Breast epithelium (tissue), 3 donors: ENCODE data around the gene NCBP3.

Source experiments
- CTCF ChIP-seq, 3 donors: fragments of 450-650 bp; IDR thresholded peaks; one replicate each; pipeline ENCODE4 v1.5.1; 2016 to 2017; ENCODE audit warnings: antibody characterized with exemption in 3 of 3, mild to moderate bottlenecking in 3 of 3, moderate library complexity in 3 of 3
- POLR2A ChIP-seq: fragments of 450-650 bp; IDR thresholded peaks from one replicate; pipeline ENCODE4 v1.6.1; 2016; ENCODE audit warnings: antibody characterized with exemption, mild to moderate bottlenecking, moderate library complexity
- POLR2AphosphoS5 ChIP-seq, 3 donors: sonication (generic); formaldehyde crosslinking; IDR thresholded peaks; one replicate each; pipeline ENCODE4 v1.6.1; 2017; ENCODE audit warnings: antibody characterized with exemption in 3 of 3

- no peak for TF ChIP-seq POLR2AphosphoS5 (IDR thresholded peaks at IDR 0.05)
- no peak for TF ChIP-seq CTCF (IDR thresholded peaks at IDR 0.05)
- no peak for TF ChIP-seq POLR2A
Observed at GRCh38 chr17:3808701-3809100, 37.3 kb downstream of the NCBP3 start.
